Measurements from ENCODE around the gene SIGLEC9.

DNA sequence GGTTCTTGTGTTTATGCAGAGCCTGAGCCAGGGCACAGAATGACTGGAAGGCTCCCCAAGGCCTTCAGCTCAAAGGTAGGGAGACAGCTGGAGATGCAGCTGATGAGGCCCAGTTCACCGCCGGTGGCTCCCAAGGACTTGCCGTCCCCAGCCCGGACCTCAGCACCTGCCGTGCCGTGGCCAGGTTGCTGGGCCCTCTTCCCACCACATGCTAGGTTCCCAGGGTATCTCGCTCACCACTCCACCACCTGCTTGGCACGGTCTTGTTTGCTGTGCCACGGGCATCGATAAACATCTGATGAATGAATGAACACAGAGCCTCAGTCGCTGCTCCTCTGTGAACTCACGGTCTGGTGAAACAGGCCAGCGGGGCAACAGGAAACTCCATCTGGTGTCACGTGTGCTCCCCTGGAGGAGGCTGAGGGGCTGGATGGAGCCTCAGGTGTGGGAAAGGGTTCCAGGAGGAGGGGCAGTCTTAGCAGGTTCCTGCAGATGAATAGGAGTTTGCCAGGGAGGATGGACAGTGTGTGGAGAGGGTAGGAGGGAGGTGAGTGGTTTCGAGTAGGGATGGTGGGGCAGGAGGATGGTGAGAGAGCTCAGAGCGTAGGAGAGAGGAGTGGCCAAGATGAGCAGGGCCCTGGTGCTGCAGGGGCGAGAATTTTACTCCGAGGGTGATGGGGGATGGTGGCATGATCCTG, 38.4 kb upstream of the SIGLEC9 start:
- TF ChIP-seq EZH2phosphoT487 (IDR thresholded peaks at IDR 0.05; ENCODE audit: insufficient read depth, low read depth) (no peak), EZH2 (IDR thresholded peaks at IDR 0.05; ENCODE audit: insufficient read depth, poor library complexity, severe bottlenecking) (no peak)

Measured in GM23248 (cell line).